Vagina (tissue), 2 donors: ENCODE results near the gene CP.

ENCODE experiments used
- CTCF ChIP-seq, 3 experiments: fragments of 450-650 bp in 2 of 3; fragments of 200-600 bp in 1 of 3; sonication (generic) in 1 of 3; IDR thresholded peaks; one replicate each; pipeline ENCODE4 v1.5.1; 2017 to 2019; ENCODE audit warnings: antibody characterized with exemption in 3 of 3, mild to moderate bottlenecking in 2 of 3, moderate library complexity in 2 of 3
- POLR2A ChIP-seq, 2 donors: fragments of 450-650 bp; IDR thresholded peaks; one replicate each; pipeline ENCODE4 v1.6.1; 2017; ENCODE audit warnings: antibody characterized with exemption in 2 of 2, mild to moderate bottlenecking in 2 of 2, moderate library complexity in 2 of 2
- POLR2AphosphoS5 ChIP-seq, 2 donors: sonication (generic); formaldehyde crosslinking; IDR thresholded peaks; one replicate each; pipeline ENCODE4 v1.9.0; 2017; ENCODE audit warnings: antibody characterized with exemption in 2 of 2, mild to moderate bottlenecking in 2 of 2, low read depth in 1 of 2; ENCODE audit not compliant: insufficient read depth in 1 of 2

- TF ChIP-seq CTCF (IDR thresholded peaks at IDR 0.05) (no peak), POLR2AphosphoS5 (IDR thresholded peaks at IDR 0.05; ENCODE audit: insufficient read depth in 1 of 2, low read depth in 1 of 2) (no peak), POLR2A (IDR thresholded peaks at IDR 0.05) (no peak)
Measured at GRCh38 chr3:149160754-149161300, 60.8 kb downstream of the CP start.
